HG02884 (cell line): ENCODE results near the gene RAPGEF1.
A peak's percentile ranks its signal among the peaks of the same experiment; 100 is the strongest.
"Not testable (repeated sequence)": the region's sequence is repeated elsewhere in the genome, so short reads cannot be mapped to it uniquely, and the experiment has no call there.

Source experiments
- ATAC-seq: cut with Tn5 transposase; IDR thresholded peaks from one replicate; pipeline ENCODE4 v1.9.1; 2021; ENCODE audit warnings: mild to moderate bottlenecking, moderate library complexity; ENCODE audit not compliant: unreplicated experiment

Gene RAPGEF1

DNA sequence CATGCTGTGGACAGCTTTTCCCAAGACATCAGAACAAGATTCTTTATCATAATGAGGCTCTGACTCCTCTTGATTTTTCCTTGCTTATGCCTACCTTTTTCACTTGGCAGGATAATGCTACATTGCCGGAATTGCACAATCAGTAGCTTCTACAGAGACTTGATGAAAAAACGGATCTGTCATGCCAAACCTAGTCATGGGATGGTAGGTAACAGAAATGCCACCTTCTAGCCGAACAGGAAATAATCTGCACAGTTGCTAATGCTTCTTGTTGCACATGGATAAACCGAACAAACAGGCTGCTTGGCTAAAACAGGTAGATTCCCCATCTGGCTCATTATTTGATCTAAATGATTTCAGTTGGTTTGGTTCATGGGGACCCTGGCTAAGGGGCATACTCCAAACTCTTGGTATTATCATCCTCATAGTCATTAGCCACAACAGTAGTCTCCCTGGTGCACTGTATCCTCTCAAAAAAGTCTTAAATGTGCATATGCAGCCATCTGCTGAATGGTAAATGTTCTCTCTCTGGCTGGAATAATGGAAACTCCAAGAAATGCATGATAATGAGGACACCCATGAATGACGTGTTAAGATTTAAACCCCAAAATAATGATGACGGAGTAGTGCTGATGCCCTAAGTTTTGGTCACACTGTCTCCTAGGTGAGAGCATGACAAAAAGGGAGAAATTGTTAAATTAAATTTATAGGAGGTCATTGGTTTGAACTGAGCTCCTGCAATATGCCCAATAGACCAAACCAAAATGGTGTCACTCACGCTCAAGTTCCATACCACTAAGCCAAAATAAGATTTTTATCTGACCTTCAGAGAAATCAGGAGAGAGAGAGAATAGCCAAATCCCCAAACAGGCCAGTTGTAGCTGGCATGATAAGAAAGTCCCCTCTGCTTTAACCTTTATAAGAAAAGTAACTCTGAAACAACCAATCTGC, 47.0 kb downstream of the RAPGEF1 start:
- ATAC-seq, result no peak

DNA sequence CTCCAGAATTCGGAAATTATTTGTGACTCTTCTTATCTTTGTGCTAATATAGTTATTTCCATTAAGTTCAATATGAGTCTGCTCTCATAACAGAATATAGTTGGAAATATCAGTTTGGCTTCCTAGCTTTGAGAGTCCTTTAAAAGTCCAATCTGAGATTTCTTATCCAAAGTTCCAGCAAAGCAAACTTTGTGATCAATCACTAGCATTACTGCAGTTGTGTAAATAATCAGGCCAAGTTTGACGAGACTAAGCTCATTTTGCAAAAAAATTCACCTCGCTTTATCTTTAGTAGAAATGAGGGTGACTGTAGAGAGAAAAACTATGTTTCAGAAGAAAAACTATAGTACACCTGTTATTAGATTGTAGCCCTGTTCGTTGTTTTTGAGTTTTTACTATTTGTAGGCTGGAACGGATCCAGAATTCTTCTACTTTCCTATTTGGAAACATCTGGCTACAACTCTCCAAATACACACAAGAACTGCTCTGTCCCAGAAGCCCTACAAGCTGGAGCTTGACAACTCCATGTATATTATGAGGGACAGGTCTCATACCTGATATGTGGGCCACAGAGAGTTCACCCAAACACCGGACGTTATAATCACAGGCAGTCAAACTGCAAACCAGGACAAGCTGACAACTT, 47.8 kb downstream of the RAPGEF1 start:
- ATAC-seq, result no peak

DNA sequence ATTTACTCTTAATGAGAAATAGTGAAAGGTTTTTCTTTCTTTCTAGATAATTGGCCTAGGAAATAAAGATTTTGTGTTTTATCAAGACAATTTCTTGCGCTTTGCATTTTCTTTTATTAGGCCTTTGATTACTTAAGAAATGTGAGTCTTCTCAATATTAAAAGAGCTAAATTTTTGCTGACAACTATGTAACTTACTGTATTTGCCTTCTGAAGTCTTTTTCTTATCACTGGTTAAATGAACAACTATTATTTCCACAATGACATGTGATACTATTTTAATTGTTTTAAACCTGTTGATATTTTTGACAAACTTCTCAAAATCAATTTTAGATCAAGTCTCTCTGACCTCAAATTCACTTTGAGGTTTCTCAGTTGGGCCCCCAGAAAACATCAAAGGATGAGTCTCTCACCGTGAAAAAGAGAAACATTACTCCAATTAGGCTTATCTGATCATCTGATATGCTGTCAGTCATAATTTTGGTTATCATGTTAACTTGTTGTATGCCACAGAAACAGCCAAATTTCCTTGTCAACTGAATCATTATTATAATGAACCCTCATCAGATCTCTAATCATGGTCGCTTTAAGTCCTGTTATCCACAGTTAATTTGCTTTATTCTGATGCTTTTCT, 48.8 kb downstream of the RAPGEF1 start:
- ATAC-seq, result no peak

DNA sequence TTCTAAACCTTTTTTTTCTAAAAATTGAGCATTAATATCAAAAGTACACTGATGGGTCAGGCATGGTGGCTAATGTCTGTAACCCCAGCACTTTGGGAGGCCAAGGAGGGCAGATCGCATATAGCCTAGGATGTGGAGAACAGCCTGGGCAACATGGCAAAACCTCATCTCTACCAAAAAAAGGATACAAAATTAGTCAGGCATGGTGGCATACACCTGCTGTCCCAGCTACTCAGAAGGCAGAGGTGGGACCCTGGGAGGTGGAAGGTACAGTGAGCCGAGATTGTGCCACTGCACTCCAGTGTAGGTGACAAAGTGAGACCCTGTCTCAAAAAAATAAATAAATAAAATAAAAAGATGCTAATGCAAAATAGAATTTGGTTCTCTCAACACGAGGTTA, 49.4 kb downstream of the RAPGEF1 start:
- no peak for ATAC-seq

- no peak for ATAC-seq
Observed at GRCh38 chr9:131688377-131688776, 51.5 kb downstream of the RAPGEF1 start.

DNA sequence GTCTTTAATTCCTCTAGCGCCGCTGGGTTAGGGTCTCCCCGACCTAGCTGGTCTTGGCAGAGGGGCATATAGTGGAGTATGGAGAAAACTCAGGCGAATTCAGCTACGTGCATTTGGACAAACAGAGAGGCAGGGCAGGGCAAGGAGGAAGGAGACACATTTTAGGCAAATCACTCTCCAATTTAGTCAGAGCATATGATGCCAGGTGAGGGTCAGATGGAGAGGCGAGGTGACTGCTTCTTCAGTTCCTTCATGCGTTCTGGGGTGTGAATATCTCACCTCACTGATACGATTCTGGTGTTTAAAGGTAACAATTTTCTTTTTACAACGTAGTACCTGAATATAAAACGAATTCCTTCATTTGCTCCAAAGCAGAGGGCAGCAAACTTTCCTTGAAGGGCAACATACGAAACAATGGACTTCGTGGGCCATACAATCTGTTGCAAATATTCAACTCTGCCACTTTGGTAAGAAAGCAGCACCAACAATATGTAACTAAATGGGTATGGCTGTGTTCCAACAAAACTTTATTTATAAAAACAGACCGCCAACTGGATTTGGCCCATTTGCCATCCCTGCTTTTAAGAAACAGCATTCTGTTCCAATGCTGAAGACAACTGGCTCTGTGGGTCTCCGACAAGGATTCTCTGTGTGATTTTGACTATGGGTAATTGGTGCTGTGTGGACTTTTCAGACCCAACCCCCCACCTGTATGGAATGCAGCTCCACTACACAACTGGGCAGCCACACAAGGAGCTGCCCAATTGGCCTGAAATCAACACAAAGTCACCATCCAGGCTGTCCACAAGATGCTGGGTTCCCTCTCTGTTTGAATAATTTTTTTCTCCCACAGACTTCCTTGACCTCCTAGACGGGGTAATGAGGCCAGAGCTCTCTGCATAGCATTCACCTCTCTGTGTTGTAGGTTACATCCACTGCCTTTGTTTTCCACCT, 53.8 kb downstream of the RAPGEF1 start:
- ATAC-seq, result no peak

- not testable (repeated sequence) for ATAC-seq
Observed at GRCh38 chr9:131683094-131683493, 56.8 kb downstream of the RAPGEF1 start.

DNA sequence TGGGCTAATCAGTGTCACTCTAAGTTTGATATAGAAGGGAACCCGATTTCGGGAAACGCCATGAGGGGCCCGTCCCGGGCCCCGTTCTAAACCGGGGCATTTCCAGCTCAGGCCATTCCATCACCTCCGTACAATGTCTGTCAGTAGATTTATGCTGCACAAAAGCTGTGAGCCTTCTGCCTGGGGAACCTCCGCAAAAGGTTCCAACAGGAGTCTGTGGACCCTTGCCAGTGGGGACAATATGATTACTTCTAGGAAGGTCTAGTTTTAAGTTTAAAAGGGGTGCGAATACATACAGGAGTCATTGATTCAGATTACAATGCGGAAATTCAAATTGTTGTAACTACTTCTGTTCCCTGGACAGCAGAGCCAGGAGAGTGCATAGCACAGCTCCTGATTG, 57.6 kb downstream of the RAPGEF1 start:
- ATAC-seq, result no peak

DNA sequence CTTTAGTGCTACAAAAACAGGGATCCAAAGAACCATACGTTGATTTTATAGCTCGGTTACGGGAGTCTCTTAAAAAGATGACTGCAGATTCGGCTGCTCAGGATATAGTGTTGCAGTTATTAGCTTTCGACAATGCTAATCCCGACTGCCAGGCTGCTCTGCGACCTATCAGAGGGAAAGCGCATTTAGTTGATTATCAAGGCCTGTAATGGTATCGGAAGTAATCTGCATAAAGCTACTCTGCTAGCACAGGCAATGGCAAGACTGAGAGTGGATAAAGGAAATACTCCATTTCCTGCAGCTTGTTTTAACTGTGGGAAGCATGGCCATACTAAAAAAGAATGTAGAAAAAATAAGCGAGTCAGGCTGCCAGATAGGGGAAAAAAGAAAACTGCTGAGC, 58.0 kb downstream of the RAPGEF1 start:
- ATAC-seq, result not testable (repeated sequence)

- ATAC-seq, result not testable (repeated sequence)
Observed at GRCh38 chr9:131681108-131681507, 58.8 kb downstream of the RAPGEF1 start.

DNA sequence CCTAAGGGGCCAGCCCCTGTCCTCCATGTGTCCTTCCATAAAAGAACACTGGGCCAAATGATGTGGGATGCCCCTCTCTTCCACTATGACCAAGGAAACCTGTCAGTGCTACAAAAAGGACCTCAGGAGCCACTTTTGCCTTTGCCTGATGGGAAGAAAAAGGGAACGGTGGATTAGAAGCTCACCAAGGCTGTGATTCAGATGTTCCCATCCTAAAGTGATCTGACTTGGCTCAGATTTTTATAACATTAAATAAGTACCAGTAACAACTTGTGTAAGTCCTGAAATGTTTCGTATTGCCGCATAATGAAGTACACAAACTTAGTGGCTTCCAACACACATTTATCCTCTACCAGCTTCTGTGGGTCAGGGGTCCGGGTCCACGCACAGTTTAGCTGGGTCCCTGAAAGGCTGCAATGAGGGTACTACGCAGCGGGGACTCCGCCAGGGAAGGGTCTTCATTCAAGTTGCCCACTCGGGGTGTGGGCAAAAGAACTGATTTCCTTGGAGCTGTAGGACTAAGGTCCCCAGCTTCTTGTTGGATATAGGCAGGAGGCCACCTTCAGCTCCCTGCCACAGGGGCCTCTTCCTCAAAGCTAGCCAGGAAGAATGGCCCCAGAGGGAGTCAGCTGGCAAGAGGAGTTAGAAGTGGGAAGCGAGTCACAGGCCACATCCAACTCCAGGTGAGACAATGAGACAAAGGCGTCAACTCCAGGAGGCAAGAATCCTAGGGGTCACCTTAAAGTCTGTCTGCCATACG, 60.4 kb downstream of the RAPGEF1 start:
- no peak for ATAC-seq

- ATAC-seq, result peak; percentile 76
Observed at GRCh38 chr9:131678499-131679111, 61.3 kb downstream of the RAPGEF1 start.

- ATAC-seq, result no peak
Observed at GRCh38 chr9:131677444-131678180, 62.3 kb downstream of the RAPGEF1 start.

DNA sequence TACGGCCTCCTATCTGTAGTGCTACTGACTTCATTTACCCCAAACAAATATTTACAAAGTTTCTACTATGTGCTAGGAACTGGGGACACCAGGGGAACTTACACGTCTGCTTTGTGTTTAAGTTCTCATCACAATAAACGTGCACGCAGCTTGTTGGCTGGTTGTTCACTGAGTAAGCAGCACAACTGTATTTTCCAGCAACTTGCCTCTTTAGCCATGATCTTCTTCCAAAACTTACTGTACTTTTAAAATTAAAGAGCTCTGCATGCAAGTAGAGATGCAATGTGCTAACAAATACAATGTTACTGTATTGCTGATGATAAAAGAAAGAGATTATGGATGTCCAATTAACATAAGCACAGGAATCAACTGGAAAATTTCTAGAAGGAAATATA, 62.8 kb downstream of the RAPGEF1 start:
- no peak for ATAC-seq

DNA sequence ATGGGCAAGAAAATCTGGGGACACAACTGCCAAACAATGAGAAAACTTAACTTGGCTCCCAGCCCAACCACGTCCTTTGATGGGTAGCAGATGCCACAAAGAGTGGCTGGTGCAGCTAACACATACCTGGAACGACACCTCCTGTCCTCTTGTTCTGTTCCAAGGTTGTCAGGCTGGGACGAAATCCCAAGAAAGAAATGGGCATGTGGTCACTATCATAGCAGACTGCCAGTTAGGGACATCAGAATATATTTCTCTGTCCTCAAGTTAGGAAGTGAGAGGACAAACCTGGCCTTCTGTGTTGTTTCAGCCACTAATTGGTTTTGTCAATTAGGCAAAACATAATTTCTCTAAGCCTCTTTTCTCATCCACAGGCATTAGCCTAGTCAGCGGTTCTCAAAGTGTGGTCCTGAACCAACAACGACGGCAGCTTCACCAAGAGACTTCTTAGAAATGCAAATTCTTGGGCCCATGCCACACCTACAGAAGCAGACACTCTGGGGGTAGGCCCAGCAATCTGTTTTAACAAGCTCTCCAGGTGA, 63.4 kb downstream of the RAPGEF1 start:
- no peak for ATAC-seq

DNA sequence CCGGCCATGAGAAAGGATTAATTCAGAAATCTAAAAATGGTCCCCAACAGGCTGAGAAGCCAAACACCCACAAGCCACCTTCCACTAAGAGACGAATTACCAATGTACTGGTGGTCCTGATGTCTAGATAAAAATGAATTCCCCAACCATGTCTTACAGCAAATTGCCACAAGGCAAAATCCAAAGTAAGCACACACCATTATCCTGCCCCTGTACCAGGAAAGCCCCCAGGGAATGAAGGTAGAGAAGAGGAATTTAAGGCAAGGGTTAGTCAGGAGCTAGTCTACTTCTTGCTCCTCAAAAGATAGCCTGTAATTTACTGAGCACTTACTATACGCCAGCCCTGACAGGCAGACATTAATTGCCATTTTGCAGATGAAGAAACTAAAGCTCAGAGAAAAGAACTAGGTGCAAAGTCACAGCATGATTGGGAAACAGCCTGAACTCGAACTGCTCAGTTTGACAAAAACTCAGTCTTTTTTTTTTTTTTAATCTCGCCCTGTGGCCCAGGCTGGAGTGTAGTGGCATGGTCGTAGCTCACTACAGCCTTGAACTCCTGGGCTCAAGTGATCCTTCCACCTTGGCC, 64.3 kb downstream of the RAPGEF1 start:
- ATAC-seq, result no peak

- no peak for ATAC-seq
Observed at GRCh38 chr9:131674425-131675421, 65.2 kb downstream of the RAPGEF1 start.
